K562 (cell line): Measurements from ENCODE around the gene NFE2. TPM values are rescaled to one million over a fixed set of nuclear protein-coding genes. Genes with fewer than 3 reads are reported as not detected.

ENCODE experiments used
- ATF1 ChIP-seq, 2 experiments: fragments of 450-650 bp in 1 of 2; IDR thresholded peaks; 2 replicates each; pipeline ENCODE4 v1.6.1; 2016; ENCODE audit warnings: missing compliant biosample characterization in 1 of 2, missing genetic modification characterization in 1 of 2
- CBX2 ChIP-seq: fragments of 200-600 bp; sonication (generic); IDR thresholded peaks from one replicate; pipeline ENCODE4 v1.6.1; 2012; ENCODE audit warnings: mild to moderate bottlenecking, low read length, inconsistent platforms; ENCODE audit not compliant: insufficient read depth, poor library complexity, severe bottlenecking
- HDGF ChIP-seq: fragments of 450-650 bp; IDR thresholded peaks from 2 replicates; pipeline ENCODE4 v1.6.1; 2016
- L3MBTL2 ChIP-seq: fragments of 450-650 bp; IDR thresholded peaks from 2 replicates; pipeline ENCODE4 v1.6.1; 2016; ENCODE audit warnings: mild to moderate bottlenecking, moderate library complexity
- LCOR ChIP-seq: sonication (generic); formaldehyde crosslinking; IDR thresholded peaks from 2 replicates; pipeline ENCODE4 v1.8.0; 2022; ENCODE audit warnings: mild to moderate bottlenecking, missing genetic modification reagents
- MTA1 ChIP-seq: fragments of 450-650 bp; IDR thresholded peaks from 2 replicates; pipeline ENCODE4 v1.6.1; 2017; ENCODE audit warnings: borderline replicate concordance
- NCOR1 ChIP-seq: fragments of 450-650 bp; IDR thresholded peaks from 2 replicates; pipeline ENCODE4 v1.6.1; 2016; ENCODE audit warnings: mild to moderate bottlenecking, moderate library complexity
- POLR2AphosphoS5 ChIP-seq: IDR thresholded peaks from 2 replicates; pipeline ENCODE4 v1.6.1; 2011; ENCODE audit warnings: mild to moderate bottlenecking, low read depth, low read length, moderate library complexity; ENCODE audit not compliant: control insufficient read depth, insufficient read depth
- POLR2B ChIP-seq: fragments of 450-650 bp; IDR thresholded peaks from 2 replicates; pipeline ENCODE4 v1.6.1; 2018; ENCODE audit warnings: low read depth; ENCODE audit not compliant: partially characterized antibody
- SRF ChIP-seq, 2 experiments: fragments of 250-450, 450-650 bp in 1 of 2; sonication (Bioruptor Pico) in 1 of 2; sonication (generic) in 1 of 2; formaldehyde crosslinking; IDR thresholded peaks; 2 replicates each; pipeline versions ENCODE4 v1.5.0 to v1.5.1; 2020 to 2022; ENCODE audit warnings: mild to moderate bottlenecking in 1 of 2, missing genetic modification reagents in 1 of 2
- TBL1XR1 ChIP-seq, 2 experiments: IDR thresholded peaks; 2 replicates each; pipeline ENCODE4 v1.6.1; 2012; ENCODE audit warnings: improper control_type of control experiment in 2 of 2, low read length in 2 of 2, mild to moderate bottlenecking in 1 of 2
- YY1 ChIP-seq, 3 experiments: IDR thresholded peaks; 2 replicates each; pipeline ENCODE4 v1.6.1; 2011; ENCODE audit warnings: low read length in 2 of 3, mild to moderate bottlenecking in 2 of 3, moderate library complexity in 2 of 3, borderline replicate concordance in 1 of 3, control low read depth in 1 of 3, low read depth in 1 of 3; ENCODE audit not compliant: insufficient read depth in 3 of 3, insufficient replicate concordance in 2 of 3, control insufficient read depth in 1 of 3, insufficient read length in 1 of 3; ENCODE audit errors: extremely low read depth in 1 of 3
- ZEB2 ChIP-seq: fragments of 450-650 bp; IDR thresholded peaks from 2 replicates; pipeline ENCODE4 v1.6.1; 2016
- polyA plus RNA-seq, 8 experiments: library from polyadenylated mRNA; depleted of rRNA in 4 of 8; stranded (reverse) in 5 of 8; unstranded in 3 of 8; fragments of >200 nt; fragmentation: Nextera tagmentation in 2 of 8; fragmentation: Illumina TruSeq in 1 of 8; extraction: Ambion mirVana in 2 of 8; extraction: Trizol in 1 of 8; gene quantifications; 2 replicates each; pipeline versions ENCODE4 v1.2.1 to v1.2.3, GENCODE V29; 2011 to 2014; ENCODE audit warnings: inconsistent platforms in 1 of 8, missing spikeins in 1 of 8
- total RNA-seq, 7 experiments: library from RNA; depleted of rRNA in 6 of 7; stranded (reverse); fragments of >200 nt in 6 of 7; fragmentation: Illumina TruSeq in 2 of 7; extraction: Trizol in 2 of 7; gene quantifications; 2 replicates each; pipeline versions ENCODE4 v1.2.1 to v1.2.3, GENCODE V29; 2011 to 2021; ENCODE audit warnings: low replicate concordance in 1 of 7
- TF ChIP-seq, protein P1 (sequence below), 2 experiments: fragments of 450-650 bp; formaldehyde crosslinking in 1 of 2; IDR thresholded peaks; 2 replicates each; pipeline versions ENCODE4 v1.4.0 to v1.6.1; 2014 to 2020; ENCODE audit warnings: mild to moderate bottlenecking in 2 of 2, borderline replicate concordance in 1 of 2, low read depth in 1 of 2
- TF ChIP-seq, protein P2 (sequence below): fragments of 450-650 bp; IDR thresholded peaks from 2 replicates; pipeline ENCODE4 v1.6.1; 2016; ENCODE audit warnings: antibody characterized with exemption

Gene NFE2
- total and polyA plus RNA-seq, 9 of the 15 experiments (the other 6 are each of a cell fraction or from before 2014, with no cell fraction given): 12.3 to 282 (median 208) TPM

GRCh38 chr12:54306925-54307741, 6.3 kb upstream of the NFE2 start (continued):
- TF ChIP-seq, protein P1, sequence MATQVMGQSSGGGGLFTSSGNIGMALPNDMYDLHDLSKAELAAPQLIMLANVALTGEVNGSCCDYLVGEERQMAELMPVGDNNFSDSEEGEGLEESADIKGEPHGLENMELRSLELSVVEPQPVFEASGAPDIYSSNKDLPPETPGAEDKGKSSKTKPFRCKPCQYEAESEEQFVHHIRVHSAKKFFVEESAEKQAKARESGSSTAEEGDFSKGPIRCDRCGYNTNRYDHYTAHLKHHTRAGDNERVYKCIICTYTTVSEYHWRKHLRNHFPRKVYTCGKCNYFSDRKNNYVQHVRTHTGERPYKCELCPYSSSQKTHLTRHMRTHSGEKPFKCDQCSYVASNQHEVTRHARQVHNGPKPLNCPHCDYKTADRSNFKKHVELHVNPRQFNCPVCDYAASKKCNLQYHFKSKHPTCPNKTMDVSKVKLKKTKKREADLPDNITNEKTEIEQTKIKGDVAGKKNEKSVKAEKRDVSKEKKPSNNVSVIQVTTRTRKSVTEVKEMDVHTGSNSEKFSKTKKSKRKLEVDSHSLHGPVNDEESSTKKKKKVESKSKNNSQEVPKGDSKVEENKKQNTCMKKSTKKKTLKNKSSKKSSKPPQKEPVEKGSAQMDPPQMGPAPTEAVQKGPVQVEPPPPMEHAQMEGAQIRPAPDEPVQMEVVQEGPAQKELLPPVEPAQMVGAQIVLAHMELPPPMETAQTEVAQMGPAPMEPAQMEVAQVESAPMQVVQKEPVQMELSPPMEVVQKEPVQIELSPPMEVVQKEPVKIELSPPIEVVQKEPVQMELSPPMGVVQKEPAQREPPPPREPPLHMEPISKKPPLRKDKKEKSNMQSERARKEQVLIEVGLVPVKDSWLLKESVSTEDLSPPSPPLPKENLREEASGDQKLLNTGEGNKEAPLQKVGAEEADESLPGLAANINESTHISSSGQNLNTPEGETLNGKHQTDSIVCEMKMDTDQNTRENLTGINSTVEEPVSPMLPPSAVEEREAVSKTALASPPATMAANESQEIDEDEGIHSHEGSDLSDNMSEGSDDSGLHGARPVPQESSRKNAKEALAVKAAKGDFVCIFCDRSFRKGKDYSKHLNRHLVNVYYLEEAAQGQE (IDR thresholded peaks at IDR 0.05; ENCODE audit: borderline replicate concordance): peak; percentile 28; the same call in 1 of the 2 replicates
- TF ChIP-seq, protein P1 (CRISPR knock-in tag; IDR thresholded peaks at IDR 0.05; ENCODE audit: low read depth): no peak
- TF ChIP-seq MTA1 (peak; percentile 44; the same call in 1 of the 2 replicates), ZEB2 (peak; percentile 66; the same call in 1 of the 2 replicates), TBL1XR1 (IDR thresholded peaks at IDR 0.05; ENCODE audit: low read length in 2 of 2) (peak; percentile 35 to 66; a peak in 2 of 4 replicates), POLR2B (peak; percentile 44), HDGF (peak; percentile 55; the same call in 1 of the 2 replicates), YY1 (IDR thresholded peaks at IDR 0.05; ENCODE audit: borderline replicate concordance in 1 of 3, control insufficient read depth in 1 of 3, extremely low read depth in 1 of 3, insufficient read depth in 3 of 3, insufficient read length in 1 of 3, insufficient replicate concordance in 2 of 3, low read depth in 1 of 3, low read length in 2 of 3) (peak in 1 of 3 experiments; percentile 11), LCOR (CRISPR knock-in tag) (no peak), POLR2AphosphoS5 (peak; percentile 68; the same call in 1 of the 2 replicates), NCOR1 (peak; percentile 64), CBX2 (no peak), SRF (CRISPR knock-in tag; IDR thresholded peaks at IDR 0.05) (peak in 1 of 2 experiments; percentile 27; a peak in 1 of 4 replicates), L3MBTL2 (peak; percentile 53), ATF1 (CRISPR knock-in tag; IDR thresholded peaks at IDR 0.05) (no peak), ATF1 (tag; IDR thresholded peaks at IDR 0.05) (0 out of 2 replicates have a peak, but pooled peaks have one; percentile 11)
- TF ChIP-seq, protein P2, sequence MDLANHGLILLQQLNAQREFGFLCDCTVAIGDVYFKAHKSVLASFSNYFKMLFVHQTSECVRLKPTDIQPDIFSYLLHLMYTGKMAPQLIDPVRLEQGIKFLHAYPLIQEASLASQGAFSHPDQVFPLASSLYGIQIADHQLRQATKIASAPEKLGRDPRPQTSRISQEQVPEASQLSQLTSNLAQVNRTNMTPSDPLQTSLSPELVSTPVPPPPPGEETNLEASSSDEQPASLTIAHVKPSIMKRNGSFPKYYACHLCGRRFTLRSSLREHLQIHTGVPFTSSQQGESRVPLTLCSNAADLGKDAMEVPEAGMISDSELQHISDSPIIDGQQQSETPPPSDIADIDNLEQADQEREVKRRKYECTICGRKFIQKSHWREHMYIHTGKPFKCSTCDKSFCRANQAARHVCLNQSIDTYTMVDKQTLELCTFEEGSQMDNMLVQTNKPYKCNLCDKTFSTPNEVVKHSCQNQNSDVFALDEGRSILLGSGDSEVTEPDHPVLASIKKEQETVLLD: peak; percentile 24; the same call in 1 of the 2 replicates
